ENCODE measurements around the gene COBL. TPM values are rescaled to one million over a fixed set of nuclear protein-coding genes. Genes with fewer than 3 reads are reported as not detected.

The COBL gene
- total and polyA plus RNA-seq, 10 of the 15 experiments (the other 5 are each of a cell fraction or from before 2014, with no cell fraction given) = 0.21 TPM; not detected in 9

DNA sequence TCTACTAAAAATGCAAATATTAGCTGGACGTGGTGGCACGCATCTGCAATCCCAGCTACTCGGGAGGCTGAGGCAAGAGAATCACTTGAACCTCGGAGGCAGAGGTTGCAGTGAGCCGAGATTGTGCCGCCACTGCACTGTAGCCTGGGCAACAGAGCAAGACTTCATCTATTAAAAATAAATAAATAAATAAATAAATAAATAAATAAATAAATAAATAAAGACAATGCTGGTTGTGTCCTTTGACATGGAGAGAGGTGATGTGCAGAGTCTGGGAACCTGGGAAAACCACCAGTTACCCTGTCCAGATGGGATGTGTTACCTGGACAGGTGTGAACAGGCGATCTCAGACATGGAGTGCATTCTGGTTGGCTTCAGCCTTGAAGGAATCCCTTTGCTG is 102.5 kb downstream of the COBL start:
- no peak overlapping the region for H3K27ac ChIP-seq (ENCODE audit: control insufficient read depth, insufficient read depth)
- no peak overlapping the region for H2AFZ ChIP-seq (ENCODE audit: control insufficient read depth, low read depth, low read length)
- H3K36me3 ChIP-seq (ENCODE audit: control insufficient read depth in 2 of 2, insufficient read depth in 2 of 2, low read length in 1 of 2) = no peaks in the 10 kb centered on the region
- H3K4me2 ChIP-seq (ENCODE audit: control insufficient read depth, insufficient read depth) = no peak overlapping the region
- H3K4me3 ChIP-seq = no peak overlapping the region
- SMC1A ChIA-PET (ENCODE audit: uncharacterized antibody, unreplicated experiment) = no interaction called here
- H3K9ac ChIP-seq (ENCODE audit: control insufficient read depth, insufficient read depth, low read length) = no peak overlapping the region
- no peaks in the 10 kb centered on the region for H3K9me3 ChIP-seq (replicated peaks; ENCODE audit: control insufficient read depth, insufficient read depth, low read length)
- BruUV-seq (replicated peaks) = no TSS peak
- RAD21 ChIA-PET (ENCODE audit: unreplicated experiment) = no interaction called here
- intact Hi-C loops (cut with micrococcal nuclease; ENCODE audit: unreplicated experiment) = no loop called here
- FAIRE-seq = no peak
- in situ Hi-C loops (cut with MboI) = no loop called here
- CTCF ChIA-PET = no interaction called here
- 48% methylated on average over 7 of the region's 7 CpGs for WGBS (ENCODE audit: insufficient coverage, insufficient replicate concordance, low lambda C conversion rate, missing lambda C conversion rate)
- TF ChIP-seq, protein P1, sequence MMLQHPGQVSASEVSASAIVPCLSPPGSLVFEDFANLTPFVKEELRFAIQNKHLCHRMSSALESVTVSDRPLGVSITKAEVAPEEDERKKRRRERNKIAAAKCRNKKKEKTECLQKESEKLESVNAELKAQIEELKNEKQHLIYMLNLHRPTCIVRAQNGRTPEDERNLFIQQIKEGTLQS (IDR thresholded peaks at IDR 0.05; ENCODE audit: borderline replicate concordance, extremely low read depth, low read depth, low read length) = no peak
- TF ChIP-seq BACH1 (IDR thresholded peaks at IDR 0.05; ENCODE audit: borderline replicate concordance) = no peak
- TF ChIP-seq, protein P2, sequence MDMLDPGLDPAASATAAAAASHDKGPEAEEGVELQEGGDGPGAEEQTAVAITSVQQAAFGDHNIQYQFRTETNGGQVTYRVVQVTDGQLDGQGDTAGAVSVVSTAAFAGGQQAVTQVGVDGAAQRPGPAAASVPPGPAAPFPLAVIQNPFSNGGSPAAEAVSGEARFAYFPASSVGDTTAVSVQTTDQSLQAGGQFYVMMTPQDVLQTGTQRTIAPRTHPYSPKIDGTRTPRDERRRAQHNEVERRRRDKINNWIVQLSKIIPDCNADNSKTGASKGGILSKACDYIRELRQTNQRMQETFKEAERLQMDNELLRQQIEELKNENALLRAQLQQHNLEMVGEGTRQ (IDR thresholded peaks at IDR 0.05; ENCODE audit: borderline replicate concordance, low read depth, low read length) = no peak
- TF ChIP-seq, protein P3, sequence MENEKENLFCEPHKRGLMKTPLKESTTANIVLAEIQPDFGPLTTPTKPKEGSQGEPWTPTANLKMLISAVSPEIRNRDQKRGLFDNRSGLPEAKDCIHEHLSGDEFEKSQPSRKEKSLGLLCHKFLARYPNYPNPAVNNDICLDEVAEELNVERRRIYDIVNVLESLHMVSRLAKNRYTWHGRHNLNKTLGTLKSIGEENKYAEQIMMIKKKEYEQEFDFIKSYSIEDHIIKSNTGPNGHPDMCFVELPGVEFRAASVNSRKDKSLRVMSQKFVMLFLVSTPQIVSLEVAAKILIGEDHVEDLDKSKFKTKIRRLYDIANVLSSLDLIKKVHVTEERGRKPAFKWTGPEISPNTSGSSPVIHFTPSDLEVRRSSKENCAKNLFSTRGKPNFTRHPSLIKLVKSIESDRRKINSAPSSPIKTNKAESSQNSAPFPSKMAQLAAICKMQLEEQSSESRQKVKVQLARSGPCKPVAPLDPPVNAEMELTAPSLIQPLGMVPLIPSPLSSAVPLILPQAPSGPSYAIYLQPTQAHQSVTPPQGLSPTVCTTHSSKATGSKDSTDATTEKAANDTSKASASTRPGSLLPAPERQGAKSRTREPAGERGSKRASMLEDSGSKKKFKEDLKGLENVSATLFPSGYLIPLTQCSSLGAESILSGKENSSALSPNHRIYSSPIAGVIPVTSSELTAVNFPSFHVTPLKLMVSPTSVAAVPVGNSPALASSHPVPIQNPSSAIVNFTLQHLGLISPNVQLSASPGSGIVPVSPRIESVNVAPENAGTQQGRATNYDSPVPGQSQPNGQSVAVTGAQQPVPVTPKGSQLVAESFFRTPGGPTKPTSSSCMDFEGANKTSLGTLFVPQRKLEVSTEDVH (IDR thresholded peaks at IDR 0.05; ENCODE audit: low read depth, partially characterized antibody) = no peak
- no peak for TF ChIP-seq IRF4 (IDR thresholded peaks at IDR 0.05; ENCODE audit: low read depth, low read length)
- TF ChIP-seq SREBF1 (IDR thresholded peaks at IDR 0.05; ENCODE audit: low read length) = no peak
- no peak for TF ChIP-seq CHD2 (IDR thresholded peaks at IDR 0.05; ENCODE audit: borderline replicate concordance, low read depth, low read length)
- no peak for TF ChIP-seq SUPT20H (IDR thresholded peaks at IDR 0.05; ENCODE audit: borderline replicate concordance, control insufficient read depth, low read depth, low read length)
- no peak for ATAC-seq
- H4K20me1 ChIP-seq (ENCODE audit: control insufficient read depth, insufficient read depth) = no peaks in the 10 kb centered on the region
- H3K79me2 ChIP-seq (ENCODE audit: control insufficient read depth, insufficient read depth, low read length) = no peaks in the 10 kb centered on the region
- H3K4me1 ChIP-seq (ENCODE audit: control insufficient read depth, insufficient read depth, low read length) = no peaks in the 10 kb centered on the region
- POLR2A ChIA-PET = no interaction called here
- no peaks in the 10 kb centered on the region; a peak in 1 of 4 replicates for H3K27me3 ChIP-seq (replicated peaks in 1 of 2; ENCODE audit: control insufficient read depth in 2 of 2, insufficient read depth in 2 of 2, low read length in 1 of 2)
- no peak for DNase-seq (ENCODE audit: low read depth, low spot score)

Data from GM12878 (cell line).